ENCODE measurements around the gene GOLGA8N.
"Not testable (repeated sequence)": the region's sequence is repeated elsewhere in the genome, so short reads cannot be mapped to it uniquely, and the experiment has no call there.

Gene GOLGA8N

GRCh38 chr15:32593151-32593550 lies at the start of gene GOLGA8N:
TSS of gene GOLGA8N (plus strand) at chr15:32593456.
- DNase-seq (ENCODE audit: low spot score), result not testable (repeated sequence)

GRCh38 chr15:32543456-32543855 lies 49.8 kb upstream of the GOLGA8N start:
- not testable (repeated sequence) for DNase-seq (ENCODE audit: low spot score)

- DNase-seq (ENCODE audit: low spot score), result not testable (repeated sequence)
These were observed 48.1 kb upstream of the GOLGA8N start for GRCh38 chr15:32545129-32545528.

- not testable (repeated sequence) for DNase-seq (ENCODE audit: low spot score)
These were observed 38.7 kb upstream of the GOLGA8N start for GRCh38 chr15:32554587-32554986.

GRCh38 chr15:32562198-32562597 lies 31.1 kb upstream of the GOLGA8N start:
- not testable (repeated sequence) for DNase-seq (ENCODE audit: low spot score)

GRCh38 chr15:32568988-32569387 lies 24.3 kb upstream of the GOLGA8N start:
- not testable (repeated sequence) for DNase-seq (ENCODE audit: low spot score)

- not testable (repeated sequence) for DNase-seq (ENCODE audit: low spot score)
These were observed 14.8 kb upstream of the GOLGA8N start for GRCh38 chr15:32578482-32578881.

- not testable (repeated sequence) for DNase-seq (ENCODE audit: low spot score)
These were observed 7.4 kb upstream of the GOLGA8N start for GRCh38 chr15:32585844-32586243.

- not testable (repeated sequence) for DNase-seq (ENCODE audit: low spot score)
These were observed 16.3 kb downstream of the GOLGA8N start for GRCh38 chr15:32609518-32609917.

GRCh38 chr15:32610719-32611118 lies 17.5 kb downstream of the GOLGA8N start:
- not testable (repeated sequence) for DNase-seq (ENCODE audit: low spot score)

- not testable (repeated sequence) for DNase-seq (ENCODE audit: low spot score)
These were observed 21.4 kb downstream of the GOLGA8N start for GRCh38 chr15:32614712-32615050.

- peak; percentile 52 for DNase-seq (ENCODE audit: low spot score)
These were observed 22.0 kb downstream of the GOLGA8N start, which contains the start of gene ARHGAP11A for GRCh38 chr15:32615051-32615870. TSS of gene ARHGAP11A (plus strand) at chr15:32615504. CDS start at chr15:32616212, 708 bp downstream.

- DNase-seq (ENCODE audit: low spot score), result not testable (repeated sequence)
These were observed 22.7 kb downstream of the GOLGA8N start for GRCh38 chr15:32615871-32616426.

GRCh38 chr15:32636410-32636809 lies 43.2 kb downstream of the GOLGA8N start:
- DNase-seq (ENCODE audit: low spot score), result no peak

- no peak for DNase-seq (ENCODE audit: low spot score)
These were observed 43.8 kb downstream of the GOLGA8N start for GRCh38 chr15:32636908-32637567.

- no peak for DNase-seq (ENCODE audit: low spot score)
These were observed 44.4 kb downstream of the GOLGA8N start for GRCh38 chr15:32637704-32638103.

GRCh38 chr15:32641517-32642059 lies 48.3 kb downstream of the GOLGA8N start, which contains the start of gene SCG5:
TSS of gene SCG5 (plus strand) at chr15:32641710. CDS start at chr15:32643593, 1,883 bp downstream.
- DNase-seq (ENCODE audit: low spot score), result peak; percentile 14

GRCh38 chr15:32642667-32643435 lies 49.6 kb downstream of the GOLGA8N start:
- DNase-seq (ENCODE audit: low spot score), result no peak

- DNase-seq (ENCODE audit: low spot score), result no peak
These were observed 50.7 kb downstream of the GOLGA8N start for GRCh38 chr15:32643907-32644445.

- no peak for DNase-seq (ENCODE audit: low spot score)
These were observed 53.0 kb downstream of the GOLGA8N start for GRCh38 chr15:32646291-32646690.

- DNase-seq (ENCODE audit: low spot score), result peak; percentile 43
These were observed 56.1 kb downstream of the GOLGA8N start for GRCh38 chr15:32649342-32649741.
